Ovary (tissue), 3 donors: Measurements from ENCODE around the gene ACOT7.

Source experiments
- POLR2A ChIP-seq: fragments of 450-650 bp; IDR thresholded peaks from one replicate; pipeline ENCODE4 v1.6.1; 2017; ENCODE audit warnings: antibody characterized with exemption, mild to moderate bottlenecking, moderate library complexity
- TF ChIP-seq, protein P1 (sequence below), 3 donors: fragments of 450-650 bp in 2 of 3; fragments of 200-600 bp in 1 of 3; IDR thresholded peaks; one replicate each; pipeline versions ENCODE4 v1.5.1 to v1.8.0; 2016 to 2022; ENCODE audit warnings: antibody characterized with exemption in 3 of 3, mild to moderate bottlenecking in 1 of 3
- donor health status: DM: no; HTN: no; CAD: no.

DNA sequence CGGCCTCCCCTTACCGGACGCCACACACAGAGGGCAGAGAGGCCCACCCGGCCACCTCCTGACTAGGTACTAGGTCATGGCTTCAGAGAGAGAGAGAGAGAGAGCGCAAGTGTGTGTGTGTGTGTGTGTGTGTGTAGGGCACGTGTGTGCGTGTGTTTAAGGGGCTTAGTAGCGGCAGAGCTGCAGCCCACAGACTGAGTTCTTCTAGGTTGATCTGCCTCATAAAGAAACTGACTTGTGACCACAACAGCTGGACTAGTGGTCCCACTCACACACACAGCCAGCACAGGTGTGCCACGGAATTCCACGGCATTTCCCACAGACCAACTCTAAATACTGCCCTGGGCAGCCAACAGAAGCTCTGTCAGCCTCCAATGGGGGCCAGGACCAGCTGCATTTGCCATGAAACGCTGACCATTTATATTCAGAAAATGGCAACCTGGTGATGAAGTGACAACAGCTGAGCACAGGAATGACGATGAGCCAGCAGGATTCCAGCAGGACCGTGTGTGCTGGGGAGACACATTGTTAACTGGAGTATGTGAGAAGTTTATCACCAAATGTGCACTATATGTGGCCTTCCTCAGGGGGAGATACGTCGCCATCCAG lies 93.9 kb downstream of the ACOT7 start:
- TF ChIP-seq, protein P1, sequence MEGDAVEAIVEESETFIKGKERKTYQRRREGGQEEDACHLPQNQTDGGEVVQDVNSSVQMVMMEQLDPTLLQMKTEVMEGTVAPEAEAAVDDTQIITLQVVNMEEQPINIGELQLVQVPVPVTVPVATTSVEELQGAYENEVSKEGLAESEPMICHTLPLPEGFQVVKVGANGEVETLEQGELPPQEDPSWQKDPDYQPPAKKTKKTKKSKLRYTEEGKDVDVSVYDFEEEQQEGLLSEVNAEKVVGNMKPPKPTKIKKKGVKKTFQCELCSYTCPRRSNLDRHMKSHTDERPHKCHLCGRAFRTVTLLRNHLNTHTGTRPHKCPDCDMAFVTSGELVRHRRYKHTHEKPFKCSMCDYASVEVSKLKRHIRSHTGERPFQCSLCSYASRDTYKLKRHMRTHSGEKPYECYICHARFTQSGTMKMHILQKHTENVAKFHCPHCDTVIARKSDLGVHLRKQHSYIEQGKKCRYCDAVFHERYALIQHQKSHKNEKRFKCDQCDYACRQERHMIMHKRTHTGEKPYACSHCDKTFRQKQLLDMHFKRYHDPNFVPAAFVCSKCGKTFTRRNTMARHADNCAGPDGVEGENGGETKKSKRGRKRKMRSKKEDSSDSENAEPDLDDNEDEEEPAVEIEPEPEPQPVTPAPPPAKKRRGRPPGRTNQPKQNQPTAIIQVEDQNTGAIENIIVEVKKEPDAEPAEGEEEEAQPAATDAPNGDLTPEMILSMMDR (IDR thresholded peaks at IDR 0.05), result no peak
- no peak for TF ChIP-seq POLR2A
